ENCODE measurements around the gene MPC1. TPM values are rescaled to one million over a fixed set of nuclear protein-coding genes. Genes with fewer than 3 reads are reported as not detected.
"Not testable (repeated sequence)": the region's sequence is repeated elsewhere in the genome, so short reads cannot be mapped to it uniquely, and the experiment has no call there.

The MPC1 gene
- total RNA-seq, 1 donor from 2014 or later, result 14.3 TPM

DNA sequence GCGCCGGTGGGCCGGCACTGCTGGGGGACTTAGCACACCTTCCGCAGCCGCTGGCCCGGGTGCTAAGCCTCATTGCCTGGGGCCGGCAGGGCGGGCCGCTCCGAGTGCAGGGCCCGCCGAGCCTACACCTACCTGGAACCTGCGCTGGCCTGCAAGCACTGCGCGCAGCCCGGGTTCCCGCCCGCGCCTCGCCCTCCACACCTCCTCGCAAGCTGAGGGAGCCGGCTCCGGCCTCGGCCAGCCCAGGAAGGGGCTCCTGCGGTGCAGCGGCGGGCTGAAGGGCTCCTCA is 10.7 kb upstream of the MPC1 start:
- no peaks in the 10 kb centered on the region for H3K36me3 Mint-ChIP-seq
- H3K27me3 Mint-ChIP-seq (ENCODE audit: low read depth), result peaks cover 31% of the 10 kb centered on the region

DNA sequence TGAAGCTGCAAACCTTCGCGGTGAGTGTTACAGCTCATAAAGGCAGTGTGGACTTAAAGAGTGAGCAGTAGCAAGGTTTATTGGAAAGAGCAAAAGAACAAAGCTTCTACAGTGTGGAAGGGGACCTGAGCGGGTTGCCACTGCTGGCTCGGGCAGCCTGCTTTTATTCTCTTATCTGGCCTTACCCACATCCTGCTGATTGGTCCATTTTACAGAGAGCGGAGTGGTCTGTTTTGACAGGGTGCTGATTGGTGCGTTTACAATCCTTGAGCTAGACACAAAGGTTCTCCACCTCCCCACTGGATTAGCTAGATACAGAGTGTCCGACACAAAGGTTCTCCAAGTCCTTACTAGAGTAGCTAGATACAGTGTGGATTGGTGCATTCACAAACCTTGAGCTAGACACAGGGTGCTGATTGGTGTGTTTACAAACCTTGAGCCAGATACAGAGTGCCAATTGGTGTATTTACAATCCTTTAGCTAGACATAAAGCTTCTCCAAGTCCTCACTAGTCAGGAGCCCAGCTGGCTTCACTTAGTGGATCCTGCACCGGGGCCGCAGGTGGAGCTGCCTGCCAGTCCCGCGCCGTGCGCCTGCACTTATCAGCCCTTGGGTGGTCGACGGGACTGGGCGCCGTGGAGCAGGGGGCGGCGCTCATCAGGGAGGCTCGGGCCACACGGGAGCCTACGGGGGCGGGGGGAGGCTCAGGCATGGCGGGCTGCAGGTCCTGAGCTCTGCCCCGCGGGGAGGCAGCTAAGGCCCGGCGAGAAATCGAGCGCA is 10.2 kb upstream of the MPC1 start:
- H3K27me3 Mint-ChIP-seq (ENCODE audit: low read depth), result peaks cover 29% of the 10 kb centered on the region
- not testable (repeated sequence) for H3K9me3 Mint-ChIP-seq; H3K36me3 Mint-ChIP-seq; H3K4me3 Mint-ChIP-seq; DNase-seq (ENCODE audit: low spot score in 2 of 2, unreplicated experiment in 2 of 2); H3K27ac Mint-ChIP-seq; H3K4me1 Mint-ChIP-seq

More for the DNA sequence above, 10.7 kb upstream of the MPC1 start:
- Mint-ChIP-seq H3K27ac (no peak overlapping the region), H3K9me3 (no peaks in the 10 kb centered on the region), H3K4me1 (peaks cover 5% of the 10 kb centered on the region), H3K4me3 (no peak overlapping the region)
- no peak for DNase-seq (ENCODE audit: low spot score in 2 of 2, unreplicated experiment in 2 of 2)
- TF ChIP-seq, protein P1, sequence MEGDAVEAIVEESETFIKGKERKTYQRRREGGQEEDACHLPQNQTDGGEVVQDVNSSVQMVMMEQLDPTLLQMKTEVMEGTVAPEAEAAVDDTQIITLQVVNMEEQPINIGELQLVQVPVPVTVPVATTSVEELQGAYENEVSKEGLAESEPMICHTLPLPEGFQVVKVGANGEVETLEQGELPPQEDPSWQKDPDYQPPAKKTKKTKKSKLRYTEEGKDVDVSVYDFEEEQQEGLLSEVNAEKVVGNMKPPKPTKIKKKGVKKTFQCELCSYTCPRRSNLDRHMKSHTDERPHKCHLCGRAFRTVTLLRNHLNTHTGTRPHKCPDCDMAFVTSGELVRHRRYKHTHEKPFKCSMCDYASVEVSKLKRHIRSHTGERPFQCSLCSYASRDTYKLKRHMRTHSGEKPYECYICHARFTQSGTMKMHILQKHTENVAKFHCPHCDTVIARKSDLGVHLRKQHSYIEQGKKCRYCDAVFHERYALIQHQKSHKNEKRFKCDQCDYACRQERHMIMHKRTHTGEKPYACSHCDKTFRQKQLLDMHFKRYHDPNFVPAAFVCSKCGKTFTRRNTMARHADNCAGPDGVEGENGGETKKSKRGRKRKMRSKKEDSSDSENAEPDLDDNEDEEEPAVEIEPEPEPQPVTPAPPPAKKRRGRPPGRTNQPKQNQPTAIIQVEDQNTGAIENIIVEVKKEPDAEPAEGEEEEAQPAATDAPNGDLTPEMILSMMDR (IDR thresholded peaks at IDR 0.05; ENCODE audit: unreplicated experiment), result no peak

GRCh38 chr6:166389119-166389518 is 6.4 kb upstream of the MPC1 start:
- DNase-seq (ENCODE audit: low spot score in 2 of 2, unreplicated experiment in 2 of 2), result no peak
- no peaks in the 10 kb centered on the region for H3K9me3 Mint-ChIP-seq
- no peaks in the 10 kb centered on the region for H3K36me3 Mint-ChIP-seq
- H3K4me3 Mint-ChIP-seq, result no peak overlapping the region
- H3K4me1 Mint-ChIP-seq, result peaks cover 2% of the 10 kb centered on the region
- TF ChIP-seq, protein P1 (IDR thresholded peaks at IDR 0.05; ENCODE audit: unreplicated experiment), result no peak
- no peak overlapping the region for H3K27ac Mint-ChIP-seq
- peaks cover 18% of the 10 kb centered on the region for H3K27me3 Mint-ChIP-seq (ENCODE audit: low read depth)

DNA sequence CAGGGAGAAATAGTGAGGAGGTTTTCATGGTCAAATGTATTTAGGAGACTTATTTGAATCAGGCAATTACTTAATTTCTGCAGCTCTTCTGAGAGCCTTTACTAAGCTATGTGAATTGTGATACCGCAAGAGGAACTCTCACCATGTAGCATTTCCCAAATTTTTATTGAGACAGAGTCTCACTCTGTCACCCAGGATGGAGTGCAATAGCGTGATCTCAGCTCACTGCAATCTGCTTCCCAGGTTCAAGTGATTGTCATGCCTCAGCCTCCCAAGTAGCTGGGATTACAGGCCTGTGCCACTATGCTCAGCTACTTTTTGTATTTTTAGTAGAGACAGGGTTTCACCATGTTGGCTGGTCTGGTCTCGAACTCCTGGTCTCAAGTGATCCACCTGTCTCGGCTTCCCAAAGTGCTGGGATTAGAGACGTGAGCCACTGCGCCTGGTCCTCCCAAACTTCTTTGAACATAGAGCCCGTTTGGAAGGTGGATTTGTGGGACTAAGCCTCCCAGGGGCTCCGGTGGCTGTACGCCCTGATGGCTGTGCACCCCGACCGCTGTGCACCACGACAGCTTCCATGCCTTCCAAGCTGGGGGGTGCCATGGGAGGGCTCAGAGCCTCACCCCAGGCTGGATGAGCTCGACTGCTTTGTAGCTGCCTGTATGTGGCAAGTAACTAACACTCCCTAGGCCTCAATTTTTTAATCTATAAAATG is 5.7 kb upstream of the MPC1 start:
- Mint-ChIP-seq H3K36me3 (no peaks in the 10 kb centered on the region), H3K27ac (no peak overlapping the region), H3K4me1 (peaks cover 6% of the 10 kb centered on the region), H3K4me3 (no peak overlapping the region), H3K27me3 (ENCODE audit: low read depth) (peaks cover 17% of the 10 kb centered on the region), H3K9me3 (no peaks in the 10 kb centered on the region)
- no peak for DNase-seq (ENCODE audit: low spot score in 2 of 2, unreplicated experiment in 2 of 2)
- TF ChIP-seq, protein P1 (IDR thresholded peaks at IDR 0.05; ENCODE audit: unreplicated experiment), result no peak

- Mint-ChIP-seq H3K27ac (no peak overlapping the region), H3K4me3 (no peak overlapping the region), H3K9me3 (no peaks in the 10 kb centered on the region), H3K4me1 (peaks cover 6% of the 10 kb centered on the region), H3K36me3 (no peaks in the 10 kb centered on the region), H3K27me3 (ENCODE audit: low read depth) (peaks cover 15% of the 10 kb centered on the region)
- TF ChIP-seq, protein P1 (IDR thresholded peaks at IDR 0.05; ENCODE audit: unreplicated experiment), result no peak
- no peak for DNase-seq (ENCODE audit: low spot score in 2 of 2, unreplicated experiment in 2 of 2)
These were observed 5.0 kb upstream of the MPC1 start for GRCh38 chr6:166387642-166388289.

DNA sequence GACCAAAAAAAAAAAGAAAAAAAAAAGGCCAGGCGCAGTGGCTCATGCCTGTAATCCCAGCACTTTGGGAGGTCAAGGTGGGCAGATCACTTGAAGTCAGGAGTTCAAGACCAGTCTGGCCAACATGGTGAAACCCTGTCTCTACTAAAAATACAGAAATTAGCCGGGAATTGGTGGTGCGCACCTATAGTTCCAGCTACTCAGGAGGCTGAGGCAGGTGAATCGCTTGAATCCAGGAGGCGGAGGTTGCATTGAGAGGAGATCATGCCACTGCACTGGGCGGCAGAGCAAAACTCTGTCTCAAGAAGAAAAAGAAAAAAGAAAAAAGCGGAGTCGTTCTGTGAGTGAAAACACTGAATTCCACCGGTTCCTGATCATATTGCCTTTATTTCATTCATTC is 4.4 kb upstream of the MPC1 start:
- peaks cover 10% of the 10 kb centered on the region for H3K27me3 Mint-ChIP-seq (ENCODE audit: low read depth)
- not testable (repeated sequence) for H3K4me1 Mint-ChIP-seq; H3K27ac Mint-ChIP-seq; H3K4me3 Mint-ChIP-seq; H3K9me3 Mint-ChIP-seq; DNase-seq (ENCODE audit: low spot score in 2 of 2, unreplicated experiment in 2 of 2); H3K36me3 Mint-ChIP-seq
